ENCODE measurements around the gene FOXO1. TPM values are rescaled to one million over a fixed set of nuclear protein-coding genes. Genes with fewer than 3 reads are reported as not detected.

FOXO1 gene
- total and polyA plus RNA-seq, 9 of the 15 experiments (the other 6 are each of a cell fraction or from before 2014, with no cell fraction given): 0.04 to 0.73 (median 0.20) TPM

DNA sequence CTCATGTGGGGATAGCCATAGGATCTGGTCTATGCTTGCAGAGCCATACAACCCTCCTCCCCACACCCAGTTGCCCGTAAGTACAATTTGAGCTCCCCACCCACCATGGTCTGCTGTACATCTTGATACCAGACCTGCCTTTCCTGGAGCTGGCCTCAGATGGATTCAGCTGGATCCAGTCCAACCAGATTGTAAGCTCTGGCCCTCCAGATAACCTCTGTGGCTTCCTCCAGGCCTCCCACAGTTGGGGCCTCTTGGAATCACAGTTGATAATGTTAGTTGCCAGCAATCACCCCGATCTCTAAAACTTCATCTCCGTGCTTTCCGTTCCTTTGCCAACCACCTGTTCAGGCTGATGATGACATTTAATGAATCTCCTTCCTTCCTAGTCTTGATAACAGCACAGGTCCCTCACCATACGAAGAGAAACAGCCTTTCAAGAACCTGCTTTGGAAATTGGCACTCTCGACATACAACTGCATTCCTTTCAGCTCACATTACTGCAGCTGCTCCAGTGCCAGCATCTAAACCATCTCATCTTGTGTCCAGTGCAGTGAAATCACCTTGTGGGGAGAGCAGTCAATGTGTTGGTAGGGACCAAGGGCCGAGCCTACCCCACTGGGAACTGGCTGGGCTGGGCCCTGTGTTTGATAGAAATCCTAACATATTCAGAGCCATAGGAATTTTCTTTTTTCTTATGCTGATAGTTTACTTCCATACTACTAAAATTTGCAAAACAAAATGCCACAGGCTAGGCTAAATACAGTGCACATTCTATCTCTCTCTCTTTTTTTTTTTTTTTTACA is 15.1 kb upstream of the FOXO1 start (continued):
- no peak for TF ChIP-seq SMAD1 (IDR thresholded peaks at IDR 0.05; ENCODE audit: low read depth, low read length, partially characterized antibody)
- TF ChIP-seq CREBBP (IDR thresholded peaks at IDR 0.05; ENCODE audit: low read depth, low read length): no peak
- TF ChIP-seq JUND (IDR thresholded peaks at IDR 0.05; ENCODE audit: borderline replicate concordance, low read depth, low read length): no peak
- TF ChIP-seq JUND (tag; IDR thresholded peaks at IDR 0.05; ENCODE audit: borderline replicate concordance, low read depth, low read length): no peak
- TF ChIP-seq TEAD2 (tag; IDR thresholded peaks at IDR 0.05): no peak
- no peak for TF ChIP-seq TCF7 (IDR thresholded peaks at IDR 0.05; ENCODE audit: borderline replicate concordance)
- TF ChIP-seq FOS (IDR thresholded peaks at IDR 0.05; ENCODE audit: extremely low read depth, insufficient read length): no peak
- TF ChIP-seq ZNF253 (CRISPR knock-in tag; conservative IDR thresholded peaks at IDR 0.05): no peak
- peak; percentile 70 for TF ChIP-seq SOX6 (IDR thresholded peaks at IDR 0.05)
- TF ChIP-seq, protein P1, sequence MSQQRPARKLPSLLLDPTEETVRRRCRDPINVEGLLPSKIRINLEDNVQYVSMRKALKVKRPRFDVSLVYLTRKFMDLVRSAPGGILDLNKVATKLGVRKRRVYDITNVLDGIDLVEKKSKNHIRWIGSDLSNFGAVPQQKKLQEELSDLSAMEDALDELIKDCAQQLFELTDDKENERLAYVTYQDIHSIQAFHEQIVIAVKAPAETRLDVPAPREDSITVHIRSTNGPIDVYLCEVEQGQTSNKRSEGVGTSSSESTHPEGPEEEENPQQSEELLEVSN (IDR thresholded peaks at IDR 0.05; ENCODE audit: borderline replicate concordance in 1 of 2, extremely low read depth in 1 of 2, insufficient read depth in 1 of 2, insufficient read length in 1 of 2, low read depth in 1 of 2, low read length in 1 of 2, poor library complexity in 1 of 2, severe bottlenecking in 1 of 2): no peak
- TF ChIP-seq, protein P2, sequence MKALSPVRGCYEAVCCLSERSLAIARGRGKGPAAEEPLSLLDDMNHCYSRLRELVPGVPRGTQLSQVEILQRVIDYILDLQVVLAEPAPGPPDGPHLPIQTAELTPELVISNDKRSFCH (CRISPR knock-in tag; IDR thresholded peaks at IDR 0.05): no peak
- TF ChIP-seq, protein P2 (tag; IDR thresholded peaks at IDR 0.05): 0 out of 2 replicates have a peak, but pooled peaks have one; percentile 37
- peak in 1 of 2 experiments; percentile 10; a peak in 1 of 4 replicates for TF ChIP-seq RAD21 (CRISPR knock-in tag; conservative IDR thresholded peaks at IDR 0.05 in 1 of 2, IDR thresholded peaks at IDR 0.05 in 1 of 2)
- TF ChIP-seq EWSR1 (IDR thresholded peaks at IDR 0.05; ENCODE audit: borderline replicate concordance, low read depth, partially characterized antibody): no peak
- TF ChIP-seq ZNF436 (CRISPR knock-in tag; IDR thresholded peaks at IDR 0.05): no peak
- TF ChIP-seq HDAC3 (IDR thresholded peaks at IDR 0.05; ENCODE audit: borderline replicate concordance, partially characterized antibody): peak; percentile 48
- TF ChIP-seq ZNF79 (CRISPR knock-in tag; IDR thresholded peaks at IDR 0.05; ENCODE audit: low read depth): no peak
- TF ChIP-seq C11orf30 (IDR thresholded peaks at IDR 0.05; ENCODE audit: low read depth): no peak
- no peak for TF ChIP-seq DDX20 (tag; IDR thresholded peaks at IDR 0.05; ENCODE audit: low read depth)
- TF ChIP-seq ZNF263 (CRISPR knock-in tag; IDR thresholded peaks at IDR 0.05; ENCODE audit: borderline replicate concordance): no peak
- no peak for TF ChIP-seq DMBX1 (CRISPR knock-in tag; IDR thresholded peaks at IDR 0.05; ENCODE audit: borderline replicate concordance)
- TF ChIP-seq MIER1 (IDR thresholded peaks at IDR 0.05; ENCODE audit: low read depth): no peak
- TF ChIP-seq ZNF347 (CRISPR knock-in tag; IDR thresholded peaks at IDR 0.05; ENCODE audit: low read depth): no peak
- TF ChIP-seq, protein P3, sequence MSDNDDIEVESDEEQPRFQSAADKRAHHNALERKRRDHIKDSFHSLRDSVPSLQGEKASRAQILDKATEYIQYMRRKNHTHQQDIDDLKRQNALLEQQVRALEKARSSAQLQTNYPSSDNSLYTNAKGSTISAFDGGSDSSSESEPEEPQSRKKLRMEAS (CRISPR knock-in tag; IDR thresholded peaks at IDR 0.05): no peak
- no peak for TF ChIP-seq CBX3 (IDR thresholded peaks at IDR 0.05; ENCODE audit: borderline replicate concordance in 1 of 2, low read length in 2 of 2)
